ENCODE data around the gene PHACTR4.

- TF ChIP-seq ZNF140 (CRISPR knock-in tag; IDR thresholded peaks at IDR 0.05) (no peak), ATF7 (IDR thresholded peaks at IDR 0.05) (no peak), JUND (IDR thresholded peaks at IDR 0.05; ENCODE audit: borderline replicate concordance, low read depth, low read length) (no peak), JUND (tag; IDR thresholded peaks at IDR 0.05; ENCODE audit: borderline replicate concordance, low read depth, low read length) (no peak)
- TF ChIP-seq, protein P1, sequence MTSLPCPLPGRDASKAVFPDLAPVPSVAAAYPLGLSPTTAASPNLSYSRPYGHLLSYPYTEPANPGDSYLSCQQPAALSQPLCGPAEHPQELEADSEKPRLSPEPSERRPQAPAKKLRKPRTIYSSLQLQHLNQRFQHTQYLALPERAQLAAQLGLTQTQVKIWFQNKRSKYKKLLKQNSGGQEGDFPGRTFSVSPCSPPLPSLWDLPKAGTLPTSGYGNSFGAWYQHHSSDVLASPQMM (CRISPR knock-in tag; IDR thresholded peaks at IDR 0.05) = no peak
Observed at GRCh38 chr1:28506907-28507246, 137.3 kb downstream of the PHACTR4 start.

Measured in K562 (cell line).